Measurements from ENCODE around the gene RMP24.
"Not testable (repeated sequence)": the region's sequence is repeated elsewhere in the genome, so short reads cannot be mapped to it uniquely, and the experiment has no call there.

The RMP24 gene

DNA sequence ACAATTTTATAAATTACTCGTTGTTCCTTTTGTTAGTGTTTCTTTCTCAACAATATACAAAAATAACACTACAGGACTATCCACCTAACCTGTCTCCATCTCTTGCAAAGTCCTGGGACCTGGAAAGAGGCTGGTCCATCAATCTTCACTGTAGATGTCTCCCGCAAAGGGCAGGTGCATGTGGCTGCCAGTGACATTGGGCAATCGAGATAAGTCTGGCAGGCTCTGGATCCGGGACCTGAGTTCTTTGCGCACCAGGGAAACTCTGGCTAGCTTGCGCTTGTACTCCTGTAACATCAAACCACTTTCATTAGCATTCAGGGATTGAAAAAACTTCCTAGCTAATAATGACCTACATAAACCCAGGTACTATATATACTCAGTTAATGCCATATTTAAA is 20.5 kb downstream of the RMP24 start:
- Histone ChIP-seq H3K9me3 (ENCODE audit: insufficient read depth, low read depth, low read length) (no peaks in the 10 kb centered on the region), H3K4me1 (ENCODE audit: insufficient read depth, low read length) (no peaks in the 10 kb centered on the region), H3K27ac (ENCODE audit: low read depth, low read length) (no peak overlapping the region), H3K27me3 (ENCODE audit: insufficient read depth, low read length) (no peaks in the 10 kb centered on the region), H3K4me3 (ENCODE audit: low read length) (no peak overlapping the region), H3K36me3 (ENCODE audit: insufficient read depth, low read length) (peaks cover 52% of the 10 kb centered on the region), H3K9ac (ENCODE audit: low read depth, low read length) (no peak overlapping the region)
- WGBS = 96% methylated on average over 6 of the region's 6 CpGs

DNA sequence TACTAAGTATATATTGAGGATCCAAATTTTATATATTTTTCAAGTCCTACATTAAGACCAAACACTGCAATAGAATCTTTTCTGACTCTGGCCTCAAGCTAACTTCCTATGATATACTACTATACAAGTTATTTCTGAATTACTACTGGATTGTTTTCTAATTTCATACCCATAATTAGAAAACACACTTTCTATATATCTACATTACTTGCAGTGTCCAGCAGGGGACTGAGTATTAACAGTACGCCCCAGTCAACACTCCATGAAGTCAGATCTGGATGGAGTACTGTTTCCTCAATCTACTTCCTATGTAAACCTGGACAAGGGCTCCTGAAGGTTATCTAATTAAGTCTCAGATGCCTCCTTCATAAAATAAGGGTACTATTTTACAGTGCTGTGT is 26.5 kb downstream of the RMP24 start:
- Histone ChIP-seq H3K9ac (ENCODE audit: low read depth, low read length) (no peak overlapping the region), H3K27me3 (ENCODE audit: insufficient read depth, low read length) (no peaks in the 10 kb centered on the region), H3K4me3 (ENCODE audit: low read length) (no peak overlapping the region), H3K9me3 (ENCODE audit: insufficient read depth, low read depth, low read length) (no peaks in the 10 kb centered on the region), H3K27ac (ENCODE audit: low read depth, low read length) (no peak overlapping the region), H3K4me1 (ENCODE audit: insufficient read depth, low read length) (no peaks in the 10 kb centered on the region), H3K36me3 (ENCODE audit: insufficient read depth, low read length) (no peaks in the 10 kb centered on the region)
- 83% methylated on average over 1 of the region's 1 CpG for WGBS

DNA sequence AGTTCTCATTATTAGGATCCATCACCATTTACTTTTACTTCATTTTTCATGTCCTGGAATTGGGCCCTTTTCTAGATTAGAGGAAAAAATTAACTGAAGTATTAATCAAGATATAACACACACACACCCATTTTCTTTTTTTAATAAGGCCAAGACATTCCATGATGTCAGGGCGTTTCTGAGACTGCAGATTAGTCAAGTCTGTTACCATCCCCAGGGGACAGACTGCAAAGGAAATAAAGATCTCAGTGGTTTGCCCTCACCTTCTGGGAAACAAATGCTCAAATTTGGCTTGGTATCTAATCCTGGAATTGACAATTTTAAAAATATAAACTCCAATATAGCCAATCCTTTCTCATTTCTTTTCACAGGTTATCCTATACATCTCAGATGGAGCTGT is 27.4 kb downstream of the RMP24 start:
- H3K27me3 ChIP-seq (ENCODE audit: insufficient read depth, low read length) = no peaks in the 10 kb centered on the region
- 79% methylated on average over 1 of the region's 1 CpG for WGBS
- H3K36me3 ChIP-seq (ENCODE audit: insufficient read depth, low read length) = no peaks in the 10 kb centered on the region
- H3K27ac ChIP-seq (ENCODE audit: low read depth, low read length) = no peak overlapping the region
- H3K9ac ChIP-seq (ENCODE audit: low read depth, low read length) = no peak overlapping the region
- H3K4me1 ChIP-seq (ENCODE audit: insufficient read depth, low read length) = no peaks in the 10 kb centered on the region
- no peaks in the 10 kb centered on the region for H3K9me3 ChIP-seq (ENCODE audit: insufficient read depth, low read depth, low read length)
- H3K4me3 ChIP-seq (ENCODE audit: low read length) = no peak overlapping the region

DNA sequence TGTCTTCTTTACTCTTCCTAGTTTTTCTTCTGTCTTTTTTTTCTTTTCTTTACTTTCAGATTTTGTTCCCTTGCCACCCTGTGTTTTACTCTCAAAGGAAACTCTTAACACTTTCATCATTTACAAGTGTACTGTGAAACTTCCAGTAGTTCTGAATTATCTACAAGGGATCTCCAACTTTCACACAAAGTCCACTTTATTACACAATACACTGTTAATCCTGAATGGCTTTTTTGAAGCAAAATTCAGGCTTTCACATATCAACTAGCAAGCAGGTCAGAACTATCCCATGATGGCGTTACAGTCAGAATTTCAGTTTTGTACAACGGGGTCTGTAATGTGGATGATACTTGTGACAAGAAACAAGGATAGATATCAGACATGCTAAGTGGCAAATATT is 34.5 kb downstream of the RMP24 start:
- Histone ChIP-seq H3K9ac (ENCODE audit: low read depth, low read length) (no peak overlapping the region), H3K4me1 (ENCODE audit: insufficient read depth, low read length) (no peaks in the 10 kb centered on the region), H3K27me3 (ENCODE audit: insufficient read depth, low read length) (no peaks in the 10 kb centered on the region), H3K27ac (ENCODE audit: low read depth, low read length) (no peak overlapping the region), H3K4me3 (ENCODE audit: low read length) (no peak overlapping the region), H3K36me3 (ENCODE audit: insufficient read depth, low read length) (no peaks in the 10 kb centered on the region), H3K9me3 (ENCODE audit: insufficient read depth, low read depth, low read length) (no peaks in the 10 kb centered on the region)
- WGBS = 93% methylated on average over 2 of the region's 2 CpGs

DNA sequence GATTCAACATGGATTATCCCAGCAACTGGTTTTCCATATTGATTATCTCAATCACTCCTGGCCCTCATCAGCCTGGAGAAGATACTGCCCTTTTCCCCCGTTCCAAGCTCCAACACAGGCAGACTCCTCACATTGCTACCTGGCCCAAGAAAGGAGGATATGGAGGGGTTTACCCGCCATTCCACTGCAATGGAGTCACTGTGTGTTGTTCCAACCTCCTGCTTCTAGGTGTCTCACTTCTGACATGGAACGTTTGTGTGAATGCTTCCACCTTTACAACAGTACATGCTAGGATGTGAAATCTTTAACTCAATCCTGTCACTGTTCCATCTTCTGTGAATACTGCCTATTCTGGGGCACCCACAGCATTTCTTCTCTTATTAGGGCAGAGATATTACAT is 36.7 kb downstream of the RMP24 start:
- Histone ChIP-seq H3K27ac (ENCODE audit: low read depth, low read length) (no peak overlapping the region), H3K4me3 (ENCODE audit: low read length) (no peak overlapping the region), H3K9ac (ENCODE audit: low read depth, low read length) (no peak overlapping the region), H3K27me3 (ENCODE audit: insufficient read depth, low read length) (no peaks in the 10 kb centered on the region), H3K9me3 (ENCODE audit: insufficient read depth, low read depth, low read length) (no peaks in the 10 kb centered on the region), H3K4me1 (ENCODE audit: insufficient read depth, low read length) (no peaks in the 10 kb centered on the region), H3K36me3 (ENCODE audit: insufficient read depth, low read length) (peaks cover 3% of the 10 kb centered on the region; the same call in 1 of the 2 replicates)
- 94% methylated on average over 3 of the region's 3 CpGs for WGBS

DNA sequence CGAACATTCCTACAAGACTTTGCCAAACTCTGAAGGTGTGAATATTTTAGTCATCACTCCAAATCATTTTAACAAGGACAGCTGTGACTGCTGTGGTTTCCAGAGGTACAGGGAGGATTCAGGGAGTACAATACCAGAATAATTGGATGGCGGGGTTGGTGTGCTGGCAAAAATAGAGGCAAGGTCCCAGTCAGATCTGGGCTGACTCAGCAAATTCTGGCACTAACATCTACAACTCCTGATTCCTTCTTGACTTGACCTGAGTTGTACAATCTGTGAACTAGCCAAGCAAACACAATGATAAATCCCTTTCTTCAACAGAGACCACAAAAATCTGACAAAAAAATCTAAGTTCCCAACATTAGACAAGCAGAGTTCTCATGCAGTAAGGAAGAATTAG is 40.4 kb downstream of the RMP24 start:
- no peaks in the 10 kb centered on the region for H3K27me3 ChIP-seq (ENCODE audit: insufficient read depth, low read length)
- WGBS = 90% methylated on average over 1 of the region's 2 CpGs

DNA sequence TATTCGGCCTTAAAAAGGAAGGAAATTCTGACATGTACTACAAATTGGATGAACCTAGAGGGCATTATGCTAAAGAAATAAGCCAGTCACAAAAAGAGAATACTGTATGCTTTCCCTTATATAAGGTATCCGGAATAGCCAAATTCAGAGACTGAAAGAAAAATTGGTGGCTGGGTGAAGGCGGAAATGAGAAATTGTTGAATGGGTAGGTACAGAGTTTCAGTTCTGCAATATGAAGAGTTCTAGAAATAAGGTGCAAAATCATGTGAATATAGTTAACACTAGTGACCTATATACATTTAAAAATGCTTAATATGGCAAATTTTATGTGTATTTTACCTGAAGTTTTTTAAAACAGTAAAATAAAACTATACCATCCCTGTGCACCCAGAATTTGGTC is 43.1 kb downstream of the RMP24 start:
- H3K4me3 ChIP-seq (ENCODE audit: low read length) = no peak overlapping the region
- H3K27ac ChIP-seq (ENCODE audit: low read depth, low read length) = no peak overlapping the region
- no peaks in the 10 kb centered on the region for H3K9me3 ChIP-seq (ENCODE audit: insufficient read depth, low read depth, low read length)
- H3K36me3 ChIP-seq (ENCODE audit: insufficient read depth, low read length) = peaks cover 7% of the 10 kb centered on the region; the same call in 1 of the 2 replicates
- no peaks in the 10 kb centered on the region for H3K27me3 ChIP-seq (ENCODE audit: insufficient read depth, low read length)
- no peak overlapping the region for H3K9ac ChIP-seq (ENCODE audit: low read depth, low read length)
- WGBS = 96% methylated on average over 3 of the region's 3 CpGs
- H3K4me1 ChIP-seq (ENCODE audit: insufficient read depth, low read length) = no peaks in the 10 kb centered on the region

More for the DNA sequence above, 40.4 kb downstream of the RMP24 start:
- H3K4me3 ChIP-seq (ENCODE audit: low read length) = no peak overlapping the region
- no peak overlapping the region for H3K9ac ChIP-seq (ENCODE audit: low read depth, low read length)
- H3K9me3 ChIP-seq (ENCODE audit: insufficient read depth, low read depth, low read length) = no peaks in the 10 kb centered on the region
- H3K36me3 ChIP-seq (ENCODE audit: insufficient read depth, low read length) = peaks cover 3% of the 10 kb centered on the region; the same call in 1 of the 2 replicates
- H3K27ac ChIP-seq (ENCODE audit: low read depth, low read length) = no peak overlapping the region
- no peaks in the 10 kb centered on the region for H3K4me1 ChIP-seq (ENCODE audit: insufficient read depth, low read length)

DNA sequence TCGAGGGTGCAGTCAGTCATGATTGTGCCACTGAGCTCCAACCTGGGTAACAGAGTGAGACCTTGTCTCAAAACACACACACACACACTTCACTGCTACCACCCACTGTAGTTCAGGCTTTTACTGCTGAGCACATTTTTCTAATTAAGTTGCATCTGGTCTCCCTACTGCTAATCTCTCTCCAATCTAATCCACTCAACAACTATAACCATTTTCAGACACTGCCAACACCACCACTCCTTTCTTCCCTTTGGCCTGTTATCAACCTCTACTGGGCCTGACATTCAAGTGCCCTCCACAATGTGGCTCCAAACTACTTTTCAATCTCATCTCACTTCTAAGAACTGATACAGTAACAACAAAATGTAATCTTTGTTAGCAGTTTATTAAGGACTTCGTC is 44.8 kb downstream of the RMP24 start:
- H3K36me3 ChIP-seq (ENCODE audit: insufficient read depth, low read length) = peaks cover 7% of the 10 kb centered on the region; the same call in 1 of the 2 replicates
- H3K4me3 ChIP-seq (ENCODE audit: low read length) = no peak overlapping the region
- 96% methylated on average over 1 of the region's 2 CpGs for WGBS
- H3K9ac ChIP-seq (ENCODE audit: low read depth, low read length) = no peak overlapping the region
- no peaks in the 10 kb centered on the region for H3K4me1 ChIP-seq (ENCODE audit: insufficient read depth, low read length)
- no peaks in the 10 kb centered on the region for H3K9me3 ChIP-seq (ENCODE audit: insufficient read depth, low read depth, low read length)
- H3K27ac ChIP-seq (ENCODE audit: low read depth, low read length) = no peak overlapping the region
- no peaks in the 10 kb centered on the region for H3K27me3 ChIP-seq (ENCODE audit: insufficient read depth, low read length)

DNA sequence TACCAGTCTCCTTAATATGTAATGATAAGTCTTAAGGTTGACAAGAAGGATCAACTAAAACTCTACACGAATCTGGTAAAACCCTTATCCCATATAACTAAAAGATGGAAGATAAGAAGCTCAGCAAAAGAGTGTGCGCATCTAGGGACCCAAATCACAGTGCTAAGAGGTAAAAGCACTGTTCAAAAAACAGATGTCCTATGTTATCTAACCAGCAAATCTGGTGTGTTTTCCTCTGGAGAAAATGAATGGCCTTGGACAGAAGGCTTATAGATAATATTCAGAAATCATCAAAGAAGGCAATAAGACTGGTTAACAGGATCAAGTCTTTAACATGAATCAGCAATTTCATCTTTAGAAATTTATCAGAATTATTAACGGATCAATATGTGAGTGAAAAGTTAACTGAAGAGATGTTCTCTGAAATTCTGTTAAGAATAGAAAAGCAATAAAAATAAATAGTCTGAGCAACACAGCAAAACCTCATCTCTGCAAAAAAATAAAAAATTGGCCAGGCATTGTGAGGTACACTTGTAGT is 47.8 kb downstream of the RMP24 start:
- no peak overlapping the region for H3K9ac ChIP-seq (ENCODE audit: low read depth, low read length)
- WGBS = 100% methylated on average over 2 of the region's 3 CpGs
- no peaks in the 10 kb centered on the region for H3K4me1 ChIP-seq (ENCODE audit: insufficient read depth, low read length)
- no peaks in the 10 kb centered on the region for H3K27me3 ChIP-seq (ENCODE audit: insufficient read depth, low read length)
- no peak overlapping the region for H3K4me3 ChIP-seq (ENCODE audit: low read length)
- no peaks in the 10 kb centered on the region for H3K9me3 ChIP-seq (ENCODE audit: insufficient read depth, low read depth, low read length)
- no peak overlapping the region for H3K27ac ChIP-seq (ENCODE audit: low read depth, low read length)
- H3K36me3 ChIP-seq (ENCODE audit: insufficient read depth, low read length) = peaks cover 23% of the 10 kb centered on the region

DNA sequence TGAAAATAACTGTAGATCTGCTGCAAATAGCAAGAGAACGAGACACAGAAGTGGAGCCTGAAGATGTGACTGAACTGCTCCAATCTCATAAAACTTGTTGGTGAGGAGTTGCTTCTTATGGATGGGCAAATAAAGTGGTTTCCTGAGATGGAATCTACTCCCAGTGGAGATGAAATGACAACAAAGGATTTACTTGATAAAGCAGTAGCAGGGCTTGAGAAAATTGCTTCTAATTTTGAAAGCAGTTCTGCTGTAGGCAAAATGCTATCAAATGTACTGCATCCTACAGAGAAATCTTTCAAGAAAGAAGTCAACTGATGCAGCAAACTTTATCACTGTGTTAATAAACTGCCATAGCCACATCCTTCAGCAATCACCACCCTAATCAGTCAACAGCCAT is 50.9 kb downstream of the RMP24 start:
- Histone ChIP-seq H3K9me3 (ENCODE audit: insufficient read depth, low read depth, low read length) (no peaks in the 10 kb centered on the region), H3K36me3 (ENCODE audit: insufficient read depth, low read length) (peaks cover 54% of the 10 kb centered on the region), H3K9ac (ENCODE audit: low read depth, low read length) (no peak overlapping the region), H3K27ac (ENCODE audit: low read depth, low read length) (no peak overlapping the region), H3K27me3 (ENCODE audit: insufficient read depth, low read length) (no peaks in the 10 kb centered on the region), H3K4me1 (ENCODE audit: insufficient read depth, low read length) (no peaks in the 10 kb centered on the region), H3K4me3 (ENCODE audit: low read length) (no peak overlapping the region)
- 96% methylated on average over 1 of the region's 1 CpG for WGBS

DNA sequence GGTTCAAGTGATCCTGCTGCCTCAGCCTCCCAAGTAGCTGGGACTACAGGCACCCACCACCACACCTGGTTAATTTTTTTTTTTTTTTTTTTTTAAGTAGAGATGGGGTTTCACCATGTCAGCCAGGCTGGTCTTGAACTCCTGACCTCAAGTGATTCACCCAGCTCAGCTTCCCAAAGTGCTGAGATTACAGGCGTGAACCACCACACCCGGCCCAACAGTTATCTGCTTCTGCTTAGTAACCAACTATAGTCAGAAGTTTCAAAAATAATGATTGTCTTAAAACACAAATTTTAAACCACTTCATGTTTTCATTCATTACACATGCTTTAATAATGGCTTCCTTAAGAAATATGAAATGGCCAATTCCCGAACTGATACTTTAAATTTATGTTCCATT is 51.8 kb downstream of the RMP24 start:
- 100% methylated on average over 3 of the region's 3 CpGs for WGBS
- H3K27ac ChIP-seq (ENCODE audit: low read depth, low read length) = not testable (repeated sequence)

DNA sequence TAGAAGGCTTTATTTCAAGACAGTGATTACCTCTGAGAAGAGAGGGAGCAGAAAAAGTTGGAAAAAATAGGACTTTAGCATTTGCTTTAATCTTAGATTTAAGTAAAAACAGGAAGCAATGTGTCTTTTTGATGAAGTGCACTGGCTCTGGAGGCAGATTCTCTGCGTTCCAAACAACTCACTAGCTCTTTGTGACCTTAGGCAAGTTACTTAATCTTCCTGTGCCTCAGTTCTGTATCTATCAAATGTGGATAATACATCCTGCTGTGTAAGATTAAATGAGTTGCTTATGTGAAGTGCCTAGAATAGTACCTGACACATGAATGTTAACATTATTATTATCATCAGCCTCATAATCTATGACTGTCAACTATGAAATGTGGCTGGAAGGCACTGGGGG is 52.5 kb downstream of the RMP24 start:
- peaks cover 65% of the 10 kb centered on the region for H3K36me3 ChIP-seq (ENCODE audit: insufficient read depth, low read length)
- no peaks in the 10 kb centered on the region for H3K9me3 ChIP-seq (ENCODE audit: insufficient read depth, low read depth, low read length)
- WGBS = 95% methylated on average over 1 of the region's 1 CpG
- no peak overlapping the region for H3K9ac ChIP-seq (ENCODE audit: low read depth, low read length)
- no peaks in the 10 kb centered on the region for H3K4me1 ChIP-seq (ENCODE audit: insufficient read depth, low read length)
- no peak overlapping the region for H3K27ac ChIP-seq (ENCODE audit: low read depth, low read length)
- no peak overlapping the region for H3K4me3 ChIP-seq (ENCODE audit: low read length)
- no peaks in the 10 kb centered on the region for H3K27me3 ChIP-seq (ENCODE audit: insufficient read depth, low read length)

More for the DNA sequence above, 51.8 kb downstream of the RMP24 start:
- H3K4me1 ChIP-seq (ENCODE audit: insufficient read depth, low read length); H3K9me3 ChIP-seq (ENCODE audit: insufficient read depth, low read depth, low read length); H3K4me3 ChIP-seq (ENCODE audit: low read length); H3K27me3 ChIP-seq (ENCODE audit: insufficient read depth, low read length); H3K9ac ChIP-seq (ENCODE audit: low read depth, low read length): not testable (repeated sequence)
- H3K36me3 ChIP-seq (ENCODE audit: insufficient read depth, low read length) = peaks cover 63% of the 10 kb centered on the region

All from HUES64 (cell line).